ENCODE data around the gene APOC4.
A peak's percentile ranks its signal among the peaks of the same experiment; 100 is the strongest.

APOC4 gene

DNA sequence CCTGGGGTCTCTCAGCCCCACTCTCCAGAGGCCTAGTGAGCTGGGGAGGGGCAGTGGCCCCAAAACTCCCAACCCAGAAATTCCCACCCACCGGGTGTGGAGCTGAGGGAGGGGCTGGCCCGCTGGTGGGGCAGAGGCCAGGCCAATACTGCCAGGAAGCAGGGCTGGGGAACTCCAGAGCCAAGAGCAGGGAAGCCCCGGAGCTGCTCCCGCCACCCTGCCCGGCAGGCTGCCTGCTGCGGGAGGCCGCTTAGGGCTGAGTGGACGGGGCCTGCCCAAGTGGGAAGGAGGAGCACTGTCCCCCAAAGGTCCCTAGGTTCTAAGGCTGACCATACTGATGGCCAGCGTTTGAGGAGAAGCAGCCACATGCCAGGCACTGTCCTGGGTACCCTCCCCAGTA is 46.2 kb downstream of the APOC4 start:
- H3F3A ChIP-seq (ENCODE audit: control insufficient read depth, insufficient read depth), result no peaks in the 10 kb centered on the region; the same call in 1 of the 2 replicates
- TF ChIP-seq, protein P1, sequence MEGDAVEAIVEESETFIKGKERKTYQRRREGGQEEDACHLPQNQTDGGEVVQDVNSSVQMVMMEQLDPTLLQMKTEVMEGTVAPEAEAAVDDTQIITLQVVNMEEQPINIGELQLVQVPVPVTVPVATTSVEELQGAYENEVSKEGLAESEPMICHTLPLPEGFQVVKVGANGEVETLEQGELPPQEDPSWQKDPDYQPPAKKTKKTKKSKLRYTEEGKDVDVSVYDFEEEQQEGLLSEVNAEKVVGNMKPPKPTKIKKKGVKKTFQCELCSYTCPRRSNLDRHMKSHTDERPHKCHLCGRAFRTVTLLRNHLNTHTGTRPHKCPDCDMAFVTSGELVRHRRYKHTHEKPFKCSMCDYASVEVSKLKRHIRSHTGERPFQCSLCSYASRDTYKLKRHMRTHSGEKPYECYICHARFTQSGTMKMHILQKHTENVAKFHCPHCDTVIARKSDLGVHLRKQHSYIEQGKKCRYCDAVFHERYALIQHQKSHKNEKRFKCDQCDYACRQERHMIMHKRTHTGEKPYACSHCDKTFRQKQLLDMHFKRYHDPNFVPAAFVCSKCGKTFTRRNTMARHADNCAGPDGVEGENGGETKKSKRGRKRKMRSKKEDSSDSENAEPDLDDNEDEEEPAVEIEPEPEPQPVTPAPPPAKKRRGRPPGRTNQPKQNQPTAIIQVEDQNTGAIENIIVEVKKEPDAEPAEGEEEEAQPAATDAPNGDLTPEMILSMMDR (IDR thresholded peaks at IDR 0.05; ENCODE audit: low read depth, low read length, poor library complexity, severe bottlenecking), result no peak
- no peak for TF ChIP-seq EZH2phosphoT487 (IDR thresholded peaks at IDR 0.05; ENCODE audit: borderline replicate concordance, low read length)
- no peaks in the 10 kb centered on the region; the same call in 1 of the 2 replicates for H3K79me2 ChIP-seq (ENCODE audit: control insufficient read depth, low read length)
- H3K36me3 ChIP-seq (ENCODE audit: control insufficient read depth, low read length), result peaks cover 78% of the 10 kb centered on the region
- H3K4me2 ChIP-seq (ENCODE audit: low read length), result no peak overlapping the region
- no peaks in the 10 kb centered on the region for H3K9me3 ChIP-seq (ENCODE audit: control insufficient read depth, insufficient read depth, low read length)
- H3K27ac ChIP-seq (ENCODE audit: low read depth, low read length), result no peak overlapping the region
- no peaks in the 10 kb centered on the region for H3K9me2 ChIP-seq (replicated peaks; ENCODE audit: control insufficient read depth, low read length)
- no peaks in the 10 kb centered on the region for H3K27me3 ChIP-seq (ENCODE audit: control insufficient read depth, low read length)
- H3K4me3 ChIP-seq (ENCODE audit: low read length), result no peak overlapping the region
- peaks cover 15% of the 10 kb centered on the region for H3K4me1 ChIP-seq (ENCODE audit: control insufficient read depth, low read length)
- H4K20me1 ChIP-seq (ENCODE audit: control insufficient read depth, insufficient read depth, low read depth, low read length), result no peaks in the 10 kb centered on the region

DNA sequence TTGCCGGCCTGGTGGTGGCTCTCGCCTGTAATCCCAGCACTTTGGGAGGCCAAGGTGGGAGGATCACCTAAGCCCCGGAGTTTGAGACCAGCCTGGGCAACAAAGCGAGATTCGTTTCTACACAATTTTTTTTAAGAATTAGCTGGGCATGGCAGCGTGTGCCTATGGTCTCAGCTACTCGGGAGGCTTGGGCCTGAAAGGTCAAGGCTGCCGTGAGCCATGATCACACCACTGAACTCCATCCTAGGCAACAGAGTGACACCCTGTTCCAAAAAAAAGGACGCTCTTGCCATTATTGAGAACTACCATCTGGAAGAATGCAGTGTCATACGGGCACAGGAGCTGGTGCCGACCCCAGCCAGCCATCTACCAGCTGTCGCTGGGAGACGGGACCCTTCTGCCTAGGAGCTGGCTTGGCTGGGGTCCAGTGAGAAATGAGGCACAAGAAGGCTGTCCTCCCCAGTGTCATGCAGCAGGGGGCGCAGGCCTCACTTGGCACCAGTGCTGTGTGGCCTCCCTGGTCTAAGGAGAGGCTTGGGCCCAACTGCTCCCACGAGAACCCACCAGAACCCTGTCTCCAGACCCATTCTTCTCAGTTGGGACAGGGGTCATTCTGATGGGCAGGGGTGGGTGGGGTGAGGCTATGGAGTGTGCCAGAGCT is 47.0 kb downstream of the APOC4 start:
- TF ChIP-seq EZH2phosphoT487 (IDR thresholded peaks at IDR 0.05; ENCODE audit: borderline replicate concordance, low read length), result no peak
- TF ChIP-seq, protein P1 (IDR thresholded peaks at IDR 0.05; ENCODE audit: low read depth, low read length, poor library complexity, severe bottlenecking), result peak; percentile 87
- Histone ChIP-seq H3K9me3 (ENCODE audit: control insufficient read depth, insufficient read depth, low read length) (no peaks in the 10 kb centered on the region), H3K4me2 (ENCODE audit: low read length) (no peak overlapping the region), H4K20me1 (ENCODE audit: control insufficient read depth, insufficient read depth, low read depth, low read length) (no peaks in the 10 kb centered on the region), H3K79me2 (ENCODE audit: control insufficient read depth, low read length) (no peaks in the 10 kb centered on the region; the same call in 1 of the 2 replicates), H3K27me3 (ENCODE audit: control insufficient read depth, low read length) (no peaks in the 10 kb centered on the region), H3K4me1 (ENCODE audit: control insufficient read depth, low read length) (peaks cover 18% of the 10 kb centered on the region), H3K9me2 (replicated peaks; ENCODE audit: control insufficient read depth, low read length) (no peaks in the 10 kb centered on the region), H3K36me3 (ENCODE audit: control insufficient read depth, low read length) (peaks cover 84% of the 10 kb centered on the region), H3K27ac (ENCODE audit: low read depth, low read length) (0 out of 2 replicates have a peak overlapping the region, but pooled peaks have one; percentile 14), H3F3A (ENCODE audit: control insufficient read depth, insufficient read depth) (no peaks in the 10 kb centered on the region; the same call in 1 of the 2 replicates), H3K4me3 (ENCODE audit: low read length) (no peak overlapping the region)

DNA sequence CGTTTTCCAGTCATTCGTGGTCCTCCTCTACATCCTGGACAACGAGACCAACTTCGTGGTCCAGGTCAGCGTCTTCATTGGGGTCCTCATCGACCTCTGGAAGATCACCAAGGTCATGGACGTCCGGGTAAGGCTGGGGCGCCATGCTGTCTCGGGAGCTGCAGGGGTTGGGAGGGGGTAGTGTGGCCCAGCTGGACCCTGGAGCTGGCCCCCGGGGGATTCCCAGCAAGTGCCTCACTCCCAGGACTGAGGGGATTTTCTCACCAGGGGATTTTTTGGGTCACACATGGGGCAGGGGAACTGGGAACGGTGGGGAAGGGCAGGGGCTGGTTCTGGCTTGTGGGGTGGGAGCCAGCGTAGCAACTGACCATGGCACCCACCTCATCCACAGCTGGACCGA is 48.4 kb downstream of the APOC4 start:
- H3K27me3 ChIP-seq (ENCODE audit: control insufficient read depth, low read length), result no peaks in the 10 kb centered on the region
- no peak overlapping the region for H3K4me2 ChIP-seq (ENCODE audit: low read length)
- H3K9me3 ChIP-seq (ENCODE audit: control insufficient read depth, insufficient read depth, low read length), result no peaks in the 10 kb centered on the region
- no peaks in the 10 kb centered on the region for H4K20me1 ChIP-seq (ENCODE audit: control insufficient read depth, insufficient read depth, low read depth, low read length)
- no peak overlapping the region for H3K27ac ChIP-seq (ENCODE audit: low read depth, low read length)
- no peaks in the 10 kb centered on the region; the same call in 1 of the 2 replicates for H3F3A ChIP-seq (ENCODE audit: control insufficient read depth, insufficient read depth)
- peaks cover 31% of the 10 kb centered on the region for H3K4me1 ChIP-seq (ENCODE audit: control insufficient read depth, low read length)
- TF ChIP-seq, protein P1 (IDR thresholded peaks at IDR 0.05; ENCODE audit: low read depth, low read length, poor library complexity, severe bottlenecking), result no peak
- TF ChIP-seq EZH2phosphoT487 (IDR thresholded peaks at IDR 0.05; ENCODE audit: borderline replicate concordance, low read length), result no peak
- peaks cover 78% of the 10 kb centered on the region for H3K36me3 ChIP-seq (ENCODE audit: control insufficient read depth, low read length)
- no peaks in the 10 kb centered on the region for H3K9me2 ChIP-seq (replicated peaks; ENCODE audit: control insufficient read depth, low read length)
- H3K4me3 ChIP-seq (ENCODE audit: low read length), result no peak overlapping the region
- no peaks in the 10 kb centered on the region; the same call in 1 of the 2 replicates for H3K79me2 ChIP-seq (ENCODE audit: control insufficient read depth, low read length)
